RWPE1 (cell line): ENCODE measurements around the gene SLC25A10.
A peak's percentile ranks its signal among the peaks of the same experiment; 100 is the strongest.

Source experiments
- CTCF ChIA-PET: fragments of 350-600 bp; sonication (Branson Sonifier 250); formaldehyde crosslinking; extraction: SDS; loops from one replicate; lab custom pipeline; 2021; lab: Yijun Ruan, JAX
- POLR2A ChIA-PET: fragments of 400-600 bp; formaldehyde crosslinking; extraction: SDS; loops from one replicate; lab custom pipeline; 2020; ENCODE audit warnings: antibody characterized with exemption; ENCODE audit not compliant: low non-redundant PET; lab: Yijun Ruan, JAX
- DNase-seq: peaks from one replicate; pipeline ENCODE4 v3.0.0; 2012; ENCODE audit warnings: low spot score
- H3K27ac ChIP-seq: fragments of 450-650 bp; 2 replicates; pipeline ENCODE4 v1.5.1; 2017
- TF ChIP-seq, protein P1 (sequence below): fragments of 450-650 bp; conservative IDR thresholded peaks from 2 replicates; pipeline ENCODE4 v1.5.1; 2017; ENCODE audit warnings: low read depth, mild to moderate bottlenecking

Gene SLC25A10

GRCh38 chr17:81711814-81712467 lies at the start of gene SLC25A10:
TSS of gene SLC25A10 (plus strand) at chr17:81712284. CDS start at chr17:81712427, 143 bp downstream.
- CTCF ChIA-PET: interaction anchor here (0.7 to 0.9 kb wide), 3 partner anchors 17 to 205 kb away, joined by 3 to 5 read pairs (median 3); no protein-coding TSS in a partner anchor
- POLR2A ChIA-PET: interaction anchor here (0.8 kb wide), 1 partner anchor 160 kb away, joined by 3 read pairs; the partner anchor contains the start of gene FAAP100
- H3K27ac ChIP-seq: peak within 1 kb of the TSS; percentile 89
- TF ChIP-seq, protein P1, sequence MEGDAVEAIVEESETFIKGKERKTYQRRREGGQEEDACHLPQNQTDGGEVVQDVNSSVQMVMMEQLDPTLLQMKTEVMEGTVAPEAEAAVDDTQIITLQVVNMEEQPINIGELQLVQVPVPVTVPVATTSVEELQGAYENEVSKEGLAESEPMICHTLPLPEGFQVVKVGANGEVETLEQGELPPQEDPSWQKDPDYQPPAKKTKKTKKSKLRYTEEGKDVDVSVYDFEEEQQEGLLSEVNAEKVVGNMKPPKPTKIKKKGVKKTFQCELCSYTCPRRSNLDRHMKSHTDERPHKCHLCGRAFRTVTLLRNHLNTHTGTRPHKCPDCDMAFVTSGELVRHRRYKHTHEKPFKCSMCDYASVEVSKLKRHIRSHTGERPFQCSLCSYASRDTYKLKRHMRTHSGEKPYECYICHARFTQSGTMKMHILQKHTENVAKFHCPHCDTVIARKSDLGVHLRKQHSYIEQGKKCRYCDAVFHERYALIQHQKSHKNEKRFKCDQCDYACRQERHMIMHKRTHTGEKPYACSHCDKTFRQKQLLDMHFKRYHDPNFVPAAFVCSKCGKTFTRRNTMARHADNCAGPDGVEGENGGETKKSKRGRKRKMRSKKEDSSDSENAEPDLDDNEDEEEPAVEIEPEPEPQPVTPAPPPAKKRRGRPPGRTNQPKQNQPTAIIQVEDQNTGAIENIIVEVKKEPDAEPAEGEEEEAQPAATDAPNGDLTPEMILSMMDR: no peak
- DNase-seq: peak; percentile 84

DNA sequence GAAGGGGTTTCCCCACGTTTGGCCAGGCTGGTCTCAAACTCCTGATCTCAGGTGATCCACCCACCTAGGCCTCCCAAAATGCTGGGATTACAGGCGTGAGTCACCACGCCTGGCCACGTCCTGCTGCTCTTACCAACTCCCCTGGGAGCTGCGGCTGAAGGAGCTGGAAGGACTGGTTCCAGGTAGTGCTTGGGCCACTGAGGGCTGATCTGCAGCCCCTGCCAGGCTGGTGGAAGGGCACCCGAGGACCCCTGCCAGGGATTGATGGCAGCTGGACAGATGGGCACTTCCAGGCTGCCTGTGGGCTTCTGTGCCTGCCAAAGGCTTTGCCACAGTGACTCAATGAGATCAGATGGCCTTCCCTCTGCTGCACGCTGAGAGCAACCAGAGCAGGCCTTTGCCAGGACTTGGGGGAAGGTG lies 48.0 kb upstream of the SLC25A10 start:
- ChIA-PET CTCF (no interaction called here), POLR2A (no interaction called here)
- TF ChIP-seq, protein P1: no peak
- DNase-seq: no peak
- peak overlapping the region; percentile 86 for H3K27ac ChIP-seq

- DNase-seq: peak; percentile 20
- TF ChIP-seq, protein P1: no peak
- ChIA-PET CTCF (no interaction called here), POLR2A (interaction anchor here (0.8 to 1.6 kb wide), 2 partner anchors 9 to 29 kb away, joined by 3 to 4 read pairs; partner anchors contain the start of gene PDE6G)
- H3K27ac ChIP-seq: peak overlapping the region; percentile 86
Measured at GRCh38 chr17:81665205-81666091, 46.6 kb upstream of the SLC25A10 start.

DNA sequence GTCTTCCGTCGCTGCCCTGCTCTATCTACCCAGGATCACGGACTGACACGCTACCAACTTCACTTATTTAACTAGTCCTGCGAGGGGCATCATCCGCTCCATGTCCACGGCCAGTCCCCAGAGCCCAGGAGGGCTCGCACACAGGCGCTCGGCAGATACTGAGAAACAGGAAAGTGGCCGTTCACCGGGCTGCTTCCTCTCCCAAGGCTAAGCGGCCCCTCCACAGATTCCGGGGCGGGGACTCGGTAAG lies 46.1 kb upstream of the SLC25A10 start:
- H3K27ac ChIP-seq: peak overlapping the region; percentile 86
- DNase-seq: no peak
- POLR2A ChIA-PET: interaction anchor here (1.6 kb wide), 1 partner anchor 10 kb away, joined by 3 read pairs; the partner anchor contains the start of gene PDE6G
- TF ChIP-seq, protein P1: no peak
- CTCF ChIA-PET: no interaction called here

DNA sequence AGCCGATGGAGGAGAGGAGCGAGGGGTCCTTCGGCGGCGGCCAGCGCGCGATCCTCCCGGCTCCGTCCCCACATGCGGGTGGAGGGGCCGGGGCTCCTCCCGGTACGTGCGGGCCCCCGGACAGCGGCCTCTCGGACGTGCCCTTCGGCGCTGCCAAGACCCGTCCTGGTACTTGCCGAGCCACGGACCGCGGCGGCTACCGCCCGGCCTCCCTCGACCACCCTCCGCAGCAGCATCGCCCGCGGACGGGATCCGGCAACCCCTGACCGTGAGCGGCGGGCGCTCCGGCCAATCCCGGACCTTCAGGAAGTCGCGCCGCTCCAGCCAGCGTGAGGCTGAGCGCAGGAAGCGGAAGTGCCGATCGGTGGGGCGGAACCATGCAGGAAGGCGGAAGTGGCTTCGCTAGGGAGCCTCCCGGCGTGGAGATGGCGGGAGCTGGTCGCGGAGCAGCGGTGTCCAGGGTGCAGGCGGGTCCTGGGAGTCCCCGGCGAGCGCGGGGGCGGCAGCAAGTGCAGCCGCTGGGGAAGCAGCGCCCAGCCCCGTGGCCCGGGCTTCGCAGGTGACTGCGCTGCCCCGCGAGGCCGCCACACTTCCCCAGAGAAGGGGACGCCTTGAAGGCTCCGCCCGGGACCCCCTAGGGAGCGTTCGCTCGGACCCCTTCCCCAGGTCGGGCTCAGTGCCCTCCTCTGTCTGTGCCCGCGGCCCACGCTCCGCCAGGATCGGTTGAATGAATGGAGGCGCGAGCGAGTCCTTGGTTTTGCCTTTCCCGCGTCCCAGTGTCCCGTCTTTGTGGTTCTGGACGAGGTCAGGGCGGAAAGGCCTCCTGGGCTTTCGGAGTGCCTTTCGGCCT lies 45.5 kb upstream of the SLC25A10 start, which contains the start of the genes CCDC137 and OXLD1:
Gene CCDC137, plus strand, starts transcription at position 396 of the 850 bp plus-strand sequence. Its CDS starts 30 bp downstream, at position 426.
Gene OXLD1, minus strand, starts transcription at position 264 of the 850 bp plus-strand sequence. Its CDS starts 28 bp downstream, at position 236.
- peak within 1 kb of the TSS; percentile 86 for H3K27ac ChIP-seq
- ChIA-PET POLR2A (interaction anchor here (0.6 to 1.6 kb wide), 4 partner anchors 10 to 191 kb away, joined by 3 to 5 read pairs (median 3); partner anchors contain the start of genes ARL16, HGS and PDE6G), CTCF (interaction anchor here (0.6 kb wide), 1 partner anchor 10 kb away, joined by 4 read pairs; no protein-coding TSS in a partner anchor)
- DNase-seq: peak; percentile 95
- TF ChIP-seq, protein P1: no peak
